Neural progenitor cell (in vitro differentiated cells): ENCODE results near the gene CCDC91.

ENCODE experiments used
- EZH2 ChIP-seq: fragments of 200-600 bp; sonication (generic); IDR thresholded peaks from 2 replicates; pipeline ENCODE4 v1.6.1; 2017; ENCODE audit warnings: antibody characterized with exemption, mild to moderate bottlenecking, moderate library complexity
- EZH2phosphoT487 ChIP-seq: fragments of 200-600 bp; sonication (generic); IDR thresholded peaks from 2 replicates; pipeline ENCODE4 v1.6.1; 2017; ENCODE audit warnings: antibody characterized with exemption
- TF ChIP-seq, protein P1 (sequence below): fragments of 200-600 bp; sonication (generic); IDR thresholded peaks from 2 replicates; pipeline ENCODE4 v1.5.1; 2017; ENCODE audit warnings: antibody characterized with exemption, mild to moderate bottlenecking

- TF ChIP-seq, protein P1, sequence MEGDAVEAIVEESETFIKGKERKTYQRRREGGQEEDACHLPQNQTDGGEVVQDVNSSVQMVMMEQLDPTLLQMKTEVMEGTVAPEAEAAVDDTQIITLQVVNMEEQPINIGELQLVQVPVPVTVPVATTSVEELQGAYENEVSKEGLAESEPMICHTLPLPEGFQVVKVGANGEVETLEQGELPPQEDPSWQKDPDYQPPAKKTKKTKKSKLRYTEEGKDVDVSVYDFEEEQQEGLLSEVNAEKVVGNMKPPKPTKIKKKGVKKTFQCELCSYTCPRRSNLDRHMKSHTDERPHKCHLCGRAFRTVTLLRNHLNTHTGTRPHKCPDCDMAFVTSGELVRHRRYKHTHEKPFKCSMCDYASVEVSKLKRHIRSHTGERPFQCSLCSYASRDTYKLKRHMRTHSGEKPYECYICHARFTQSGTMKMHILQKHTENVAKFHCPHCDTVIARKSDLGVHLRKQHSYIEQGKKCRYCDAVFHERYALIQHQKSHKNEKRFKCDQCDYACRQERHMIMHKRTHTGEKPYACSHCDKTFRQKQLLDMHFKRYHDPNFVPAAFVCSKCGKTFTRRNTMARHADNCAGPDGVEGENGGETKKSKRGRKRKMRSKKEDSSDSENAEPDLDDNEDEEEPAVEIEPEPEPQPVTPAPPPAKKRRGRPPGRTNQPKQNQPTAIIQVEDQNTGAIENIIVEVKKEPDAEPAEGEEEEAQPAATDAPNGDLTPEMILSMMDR, result no peak
- TF ChIP-seq EZH2phosphoT487, result no peak
- no peak for TF ChIP-seq EZH2
These were observed 5.9 kb upstream of the CCDC91 start for GRCh38 chr12:28184375-28184774.
